ENCODE measurements around the gene ADGRG4.

Gene ADGRG4

GRCh38 chrX:136306182-136306581, 5.4 kb downstream of the ADGRG4 start:
- no peak for DNase-seq

GRCh38 chrX:136307471-136307870, 6.7 kb downstream of the ADGRG4 start:
- no peak for DNase-seq

GRCh38 chrX:136310411-136310810, 9.6 kb downstream of the ADGRG4 start:
- no peak for DNase-seq

GRCh38 chrX:136318156-136318555, 17.4 kb downstream of the ADGRG4 start:
- no peak for DNase-seq

- DNase-seq: no peak
Measured at GRCh38 chrX:136318895-136319597, 18.3 kb downstream of the ADGRG4 start.

GRCh38 chrX:136319600-136319999, 18.8 kb downstream of the ADGRG4 start:
- DNase-seq: no peak

- no peak for DNase-seq
Measured at GRCh38 chrX:136321532-136321931, 20.8 kb downstream of the ADGRG4 start.

- DNase-seq: no peak
Measured at GRCh38 chrX:136322064-136322463, 21.3 kb downstream of the ADGRG4 start.

GRCh38 chrX:136325377-136325776, 24.6 kb downstream of the ADGRG4 start:
- no peak for DNase-seq

GRCh38 chrX:136328933-136329332, 28.2 kb downstream of the ADGRG4 start:
- no peak for DNase-seq

- DNase-seq: no peak
Measured at GRCh38 chrX:136336623-136337022, 35.9 kb downstream of the ADGRG4 start.

GRCh38 chrX:136339702-136340101, 38.9 kb downstream of the ADGRG4 start:
- DNase-seq: no peak

- no peak for DNase-seq
Measured at GRCh38 chrX:136344320-136344719, 43.6 kb downstream of the ADGRG4 start.

GRCh38 chrX:136346506-136346905, 45.7 kb downstream of the ADGRG4 start:
- no peak for DNase-seq

- DNase-seq: no peak
Measured at GRCh38 chrX:136347706-136348105, 46.9 kb downstream of the ADGRG4 start.

- DNase-seq: no peak
Measured at GRCh38 chrX:136353526-136354093, 52.8 kb downstream of the ADGRG4 start.

GRCh38 chrX:136354201-136354600, 53.4 kb downstream of the ADGRG4 start:
- DNase-seq: no peak

- DNase-seq: no peak
Measured at GRCh38 chrX:136369377-136369776, 68.6 kb downstream of the ADGRG4 start.

GRCh38 chrX:136376713-136377112, 76.0 kb downstream of the ADGRG4 start:
- no peak for DNase-seq

- no peak for DNase-seq
Measured at GRCh38 chrX:136380010-136380769, 79.4 kb downstream of the ADGRG4 start.

- DNase-seq: no peak
Measured at GRCh38 chrX:136386173-136386572, 85.4 kb downstream of the ADGRG4 start.

- DNase-seq: no peak
Measured at GRCh38 chrX:136386826-136387225, 86.1 kb downstream of the ADGRG4 start.

- DNase-seq: no peak
Measured at GRCh38 chrX:136387951-136388502, 87.3 kb downstream of the ADGRG4 start.

- no peak for DNase-seq
Measured at GRCh38 chrX:136390921-136391320, 90.2 kb downstream of the ADGRG4 start.

Measured in midbrain (tissue), 1 donor.